Subcutaneous adipose tissue (tissue), 4 donors: ENCODE measurements around the gene TDRD9. TPM values are rescaled to one million over a fixed set of nuclear protein-coding genes. Genes with fewer than 3 reads are reported as not detected.

ENCODE experiments used
- total RNA-seq, 4 donors: library from RNA; depleted of rRNA; stranded (reverse); fragments of >200 nt; gene quantifications; one replicate each; pipeline ENCODE4 v1.1.0, GENCODE V29; 2016
- TF ChIP-seq, protein P1 (sequence below): fragments of 450-650 bp; IDR thresholded peaks from one replicate; pipeline ENCODE4 v1.5.1; 2016; ENCODE audit warnings: low read depth, mild to moderate bottlenecking, control low read depth, antibody characterized with exemption, moderate library complexity

The TDRD9 gene
- total RNA-seq, 4 donors from 2014 or later: 0.38 to 3.9 (median 1.2) TPM

DNA sequence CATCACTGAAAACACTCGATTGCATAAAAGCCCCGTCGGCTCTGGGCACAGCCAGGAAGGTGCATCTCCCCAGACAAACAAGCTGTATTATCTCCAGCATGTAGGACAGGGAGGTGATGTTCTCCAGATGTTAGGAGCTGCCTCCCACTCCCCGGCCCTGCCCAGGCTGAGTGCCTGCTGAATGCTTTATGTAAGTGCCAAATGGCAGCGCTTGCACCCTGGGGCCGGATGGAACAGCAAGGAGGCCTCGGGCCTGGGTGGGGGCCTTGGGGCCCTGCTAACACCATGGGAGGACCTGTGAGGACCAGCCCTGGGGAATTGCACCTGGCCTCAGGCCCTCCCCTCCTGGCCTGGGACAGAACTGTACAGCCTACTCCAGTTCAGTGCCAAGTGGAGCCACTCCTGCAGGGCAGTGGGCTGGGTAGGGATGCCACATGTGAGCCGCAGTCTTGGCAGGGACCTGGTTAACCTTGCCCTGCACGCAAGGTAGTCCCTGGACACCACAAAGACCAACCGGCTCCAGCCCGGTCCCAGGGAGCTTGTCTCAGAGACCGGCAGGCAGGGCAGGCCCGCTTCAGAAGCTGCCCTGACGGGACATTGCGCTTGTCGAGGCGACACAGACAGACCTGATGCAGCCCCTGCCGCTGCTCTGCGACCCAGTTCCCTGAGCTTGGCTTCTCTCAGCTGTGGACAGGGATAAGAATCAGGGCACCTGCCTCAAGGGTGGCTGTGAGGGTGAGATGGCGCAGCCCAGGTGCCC is 45.6 kb upstream of the TDRD9 start:
- TF ChIP-seq, protein P1, sequence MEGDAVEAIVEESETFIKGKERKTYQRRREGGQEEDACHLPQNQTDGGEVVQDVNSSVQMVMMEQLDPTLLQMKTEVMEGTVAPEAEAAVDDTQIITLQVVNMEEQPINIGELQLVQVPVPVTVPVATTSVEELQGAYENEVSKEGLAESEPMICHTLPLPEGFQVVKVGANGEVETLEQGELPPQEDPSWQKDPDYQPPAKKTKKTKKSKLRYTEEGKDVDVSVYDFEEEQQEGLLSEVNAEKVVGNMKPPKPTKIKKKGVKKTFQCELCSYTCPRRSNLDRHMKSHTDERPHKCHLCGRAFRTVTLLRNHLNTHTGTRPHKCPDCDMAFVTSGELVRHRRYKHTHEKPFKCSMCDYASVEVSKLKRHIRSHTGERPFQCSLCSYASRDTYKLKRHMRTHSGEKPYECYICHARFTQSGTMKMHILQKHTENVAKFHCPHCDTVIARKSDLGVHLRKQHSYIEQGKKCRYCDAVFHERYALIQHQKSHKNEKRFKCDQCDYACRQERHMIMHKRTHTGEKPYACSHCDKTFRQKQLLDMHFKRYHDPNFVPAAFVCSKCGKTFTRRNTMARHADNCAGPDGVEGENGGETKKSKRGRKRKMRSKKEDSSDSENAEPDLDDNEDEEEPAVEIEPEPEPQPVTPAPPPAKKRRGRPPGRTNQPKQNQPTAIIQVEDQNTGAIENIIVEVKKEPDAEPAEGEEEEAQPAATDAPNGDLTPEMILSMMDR: no peak

DNA sequence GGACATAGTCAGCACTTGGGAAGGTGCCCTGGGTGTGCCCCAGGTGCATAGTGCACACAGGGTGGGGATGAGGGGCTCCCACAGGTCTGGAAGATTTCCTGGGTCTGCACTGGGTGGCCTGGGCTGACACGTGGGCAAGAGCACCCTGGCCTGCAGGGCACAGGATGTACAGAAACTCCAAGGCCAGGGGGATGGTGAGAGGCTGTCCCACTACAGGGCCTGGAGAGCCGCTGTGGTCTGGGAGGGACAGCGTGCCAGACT is 45.1 kb upstream of the TDRD9 start:
- TF ChIP-seq, protein P1: no peak

DNA sequence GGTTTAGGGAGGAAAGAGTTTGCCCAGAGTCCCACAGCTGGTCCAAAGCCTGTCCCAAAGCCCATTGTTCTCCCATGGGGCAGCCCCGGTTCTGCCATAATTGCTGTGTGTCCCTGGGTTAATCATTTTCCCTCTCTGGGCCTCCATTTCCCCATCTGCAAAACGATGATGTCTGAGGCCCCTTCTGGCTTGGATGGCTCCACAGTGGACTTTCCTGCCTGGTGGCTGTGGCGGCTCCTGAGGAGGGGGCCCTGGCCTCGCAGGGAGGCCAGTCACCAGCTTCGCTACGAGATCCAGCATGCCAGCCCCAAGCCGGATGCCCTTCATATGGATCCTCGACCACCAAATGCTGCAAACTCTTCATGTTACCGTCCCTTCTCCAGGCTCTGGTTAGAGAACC is 43.4 kb upstream of the TDRD9 start:
- TF ChIP-seq, protein P1: no peak

DNA sequence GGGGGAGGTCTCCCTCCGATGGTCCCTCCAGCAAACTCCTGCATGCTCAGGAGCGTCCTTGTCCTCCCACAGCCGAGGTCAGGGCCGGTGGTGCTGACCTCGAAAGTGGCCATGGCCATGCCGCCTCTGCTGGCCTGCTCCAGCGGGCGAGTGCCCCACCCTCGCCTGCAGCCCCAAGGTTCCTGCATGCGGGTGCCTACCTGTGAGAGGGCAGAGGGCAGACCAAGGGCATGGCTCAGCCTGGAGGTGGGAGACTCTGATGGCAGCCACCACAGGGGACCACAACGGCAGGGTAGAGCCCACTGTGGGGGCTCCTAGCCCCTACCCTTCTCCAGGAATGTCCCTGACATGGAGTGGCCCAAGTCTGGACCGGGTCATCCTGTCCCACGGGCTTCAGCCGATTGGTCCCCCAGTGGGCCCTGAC is 42.7 kb upstream of the TDRD9 start:
- TF ChIP-seq, protein P1: no peak

DNA sequence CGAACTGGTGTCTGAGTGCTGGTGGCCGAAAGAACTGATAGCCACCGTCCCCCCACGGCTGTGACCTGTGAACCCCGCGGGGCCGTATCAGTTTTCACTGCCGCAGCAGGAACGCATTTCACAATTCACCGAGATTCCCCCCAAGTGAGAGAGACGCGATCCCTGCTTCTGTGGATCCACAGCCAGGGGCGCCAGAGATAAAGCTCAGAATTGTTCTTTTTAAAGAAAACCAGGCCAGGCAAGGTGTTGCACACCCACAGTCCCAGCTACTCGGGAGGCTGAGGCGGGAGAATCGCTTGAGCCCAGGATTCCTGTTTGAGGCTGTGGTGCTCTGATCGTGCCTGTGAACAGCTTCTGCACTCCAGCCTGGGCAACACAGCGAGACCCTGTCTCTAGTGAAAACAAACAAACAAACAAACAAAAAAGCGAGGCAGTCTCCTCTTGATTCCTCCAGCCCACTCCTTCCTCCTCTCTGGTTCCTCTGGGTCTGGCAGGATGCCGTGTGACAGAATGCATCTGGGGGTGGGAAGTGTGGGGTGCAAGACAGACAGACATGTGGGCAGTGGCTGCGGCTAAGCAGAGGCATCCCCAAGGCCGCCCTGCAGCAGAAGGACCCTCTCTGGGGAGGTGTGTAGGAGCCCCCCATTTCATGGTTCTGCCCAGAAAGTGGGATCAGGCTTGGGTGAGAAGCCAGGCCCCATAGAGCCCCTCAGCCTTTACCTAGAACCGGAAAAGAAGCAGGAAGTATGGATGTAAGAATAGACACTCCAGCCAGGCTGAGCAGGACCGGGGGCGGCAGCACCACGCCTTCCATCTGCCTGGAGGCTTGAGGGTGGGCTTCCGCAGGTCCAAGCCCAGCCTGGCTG is 41.7 kb upstream of the TDRD9 start:
- TF ChIP-seq, protein P1: no peak

DNA sequence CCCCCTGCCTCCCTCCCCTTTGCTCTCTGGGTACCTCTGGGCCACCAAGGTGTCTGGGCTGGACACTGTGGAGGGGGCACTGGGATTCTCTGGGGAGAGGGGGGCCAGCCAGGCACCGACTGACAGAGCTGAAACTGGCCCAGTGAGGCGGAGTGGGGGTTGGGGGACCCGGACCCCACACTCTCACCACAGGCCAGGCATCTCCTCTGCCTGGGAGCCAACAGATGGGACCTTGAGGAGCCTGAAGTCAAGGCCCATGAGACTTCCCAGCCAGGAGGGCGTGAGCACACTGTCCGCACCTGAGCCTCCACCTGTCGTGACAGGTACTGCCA is 41.1 kb upstream of the TDRD9 start:
- TF ChIP-seq, protein P1: no peak

DNA sequence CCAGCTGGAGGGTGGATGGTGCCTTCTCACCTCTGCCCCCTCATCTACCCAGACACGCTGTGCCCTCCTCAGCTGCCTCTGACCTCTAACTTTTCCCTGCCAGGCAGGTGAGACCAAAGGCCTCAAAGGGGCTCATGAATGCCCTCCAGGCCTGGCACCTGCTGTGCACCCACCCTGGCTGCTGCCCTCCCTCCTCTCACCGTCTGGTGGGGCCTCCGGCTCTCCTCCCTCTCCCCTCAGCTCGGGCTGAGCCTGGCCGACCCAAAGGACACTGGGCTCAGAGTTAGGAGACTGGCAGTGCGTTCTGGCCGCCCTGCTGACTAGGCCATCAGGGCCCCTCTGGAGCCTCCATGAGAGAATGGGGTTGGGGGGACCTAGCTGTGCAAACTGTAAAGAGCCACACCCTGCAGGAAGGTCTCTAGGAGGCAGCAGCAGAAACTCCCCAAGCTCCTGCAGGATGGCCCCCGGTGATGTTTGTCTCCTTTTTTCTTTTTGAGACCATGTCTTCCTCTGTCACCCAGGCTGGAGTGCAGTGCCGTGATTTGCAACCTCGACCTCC is 40.6 kb upstream of the TDRD9 start:
- TF ChIP-seq, protein P1: no peak
